GM19193 (cell line): Measurements from ENCODE around the gene GLMP.

Experiments
- POLR2A ChIP-seq: IDR thresholded peaks from 4 replicates; pipeline ENCODE4 v1.6.1; 2011; ENCODE audit not compliant: insufficient read depth, insufficient read length; ENCODE audit errors: extremely low read depth

The GLMP gene

GRCh38 chr1:156295391-156295947 lies at the start of gene GLMP:
Gene GLMP, minus strand, starts transcription at chr1:156295679. Its CDS starts 34 bp downstream, at chr1:156295645.
- peak; percentile 72 for TF ChIP-seq POLR2A

- no peak for TF ChIP-seq POLR2A
Observed at GRCh38 chr1:156344409-156344808, 48.9 kb upstream of the GLMP start.

- no peak for TF ChIP-seq POLR2A
Observed at GRCh38 chr1:156342166-156342955, 46.9 kb upstream of the GLMP start.

- peak; percentile 93 for TF ChIP-seq POLR2A
Observed at GRCh38 chr1:156338180-156338976, 42.9 kb upstream of the GLMP start, which contains the start of the genes CCT3 and TSACC. Gene CCT3, minus strand, starts transcription at chr1:156338292. Its CDS starts 108 bp downstream, at chr1:156338184. Gene TSACC, plus strand, starts transcription at chr1:156338526. Its CDS starts 1,232 bp downstream, at chr1:156339758.

- no peak for TF ChIP-seq POLR2A
Observed at GRCh38 chr1:156337888-156338179, 42.4 kb upstream of the GLMP start.

GRCh38 chr1:156337052-156337887 lies 41.8 kb upstream of the GLMP start:
- TF ChIP-seq POLR2A, result no peak

GRCh38 chr1:156336242-156336641 lies 40.8 kb upstream of the GLMP start:
- no peak for TF ChIP-seq POLR2A

- no peak for TF ChIP-seq POLR2A
Observed at GRCh38 chr1:156320560-156320959, 25.1 kb upstream of the GLMP start.

- TF ChIP-seq POLR2A, result no peak
Observed at GRCh38 chr1:156319664-156320063, 24.2 kb upstream of the GLMP start.

GRCh38 chr1:156316909-156317308 lies 21.4 kb upstream of the GLMP start:
- TF ChIP-seq POLR2A, result no peak

GRCh38 chr1:156310962-156311361 lies 15.5 kb upstream of the GLMP start:
- no peak for TF ChIP-seq POLR2A

- TF ChIP-seq POLR2A, result no peak
Observed at GRCh38 chr1:156308078-156308477, 12.6 kb upstream of the GLMP start.

- no peak for TF ChIP-seq POLR2A
Observed at GRCh38 chr1:156305215-156305614, 9.7 kb upstream of the GLMP start.

- TF ChIP-seq POLR2A, result no peak
Observed at GRCh38 chr1:156303241-156303640, 7.8 kb upstream of the GLMP start.
